Measurements from ENCODE around the gene RAB6B. TPM values are rescaled to one million over a fixed set of nuclear protein-coding genes. Genes with fewer than 3 reads are reported as not detected.

RAB6B gene
- total and polyA plus RNA-seq, 2 experiments from 2014 or later = 2.6 to 9.1 TPM

DNA sequence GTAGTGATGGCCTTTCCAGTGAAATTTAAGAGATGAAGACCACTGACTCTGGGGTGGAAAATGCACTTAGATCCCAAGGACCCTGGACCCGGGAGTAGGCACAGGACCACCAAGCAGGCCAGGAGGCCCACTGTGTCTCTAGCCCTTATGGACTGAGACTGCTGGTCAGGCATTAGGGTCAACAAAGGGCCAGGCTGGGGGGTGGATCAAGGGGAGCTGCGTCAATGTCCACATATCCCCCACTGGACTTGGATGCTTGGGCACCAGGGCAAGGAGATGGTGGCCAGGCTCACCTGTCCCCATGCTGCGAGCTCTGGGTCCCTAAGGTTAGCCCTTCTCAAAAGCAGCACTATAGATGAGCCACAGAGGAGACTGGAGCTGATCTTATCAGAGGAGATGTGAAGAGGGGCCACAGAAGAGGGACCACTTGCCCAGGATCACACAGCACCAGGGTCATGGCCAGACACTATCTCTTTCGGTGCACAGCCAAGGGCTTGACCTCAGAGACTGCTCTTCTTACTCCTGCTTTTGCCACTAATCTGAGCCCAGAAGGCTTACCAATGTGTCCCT lies 14.7 kb downstream of the RAB6B start:
- Histone ChIP-seq H3K79me2 (no peaks in the 10 kb centered on the region), H3K27ac (no peak overlapping the region), H2AFZ (no peak overlapping the region), H3K4me2 (no peak overlapping the region), H3K36me3 (replicated peaks; ENCODE audit: insufficient read depth, low read depth) (no peaks in the 10 kb centered on the region), H3K4me1 (ENCODE audit: insufficient read depth) (no peaks in the 10 kb centered on the region), H3K27me3 (no peaks in the 10 kb centered on the region), H3K4me3 (no peak overlapping the region), H3K9me3 (ENCODE audit: low read depth) (no peaks in the 10 kb centered on the region), H4K20me1 (ENCODE audit: insufficient read depth, poor library complexity, severe bottlenecking) (no peaks in the 10 kb centered on the region), H3K9me2 (replicated peaks; ENCODE audit: insufficient read depth) (no peaks in the 10 kb centered on the region)
- WGBS (ENCODE audit: low lambda C conversion rate, missing lambda C conversion rate) = 94% methylated on average over 4 of the region's 4 CpGs
- DNase-seq (ENCODE audit: low spot score) = no peak
- TF ChIP-seq EZH2phosphoT487 (IDR thresholded peaks at IDR 0.05; ENCODE audit: low read depth, severe bottlenecking, unreplicated experiment) = no peak
- TF ChIP-seq CTCF (IDR thresholded peaks at IDR 0.05; ENCODE audit: poor library complexity) = no peak
- no peak for TF ChIP-seq EZH2 (IDR thresholded peaks at IDR 0.05; ENCODE audit: borderline replicate concordance)

GRCh38 chr3:133880287-133880686 lies 15.4 kb downstream of the RAB6B start:
- H3K36me3 ChIP-seq (replicated peaks; ENCODE audit: insufficient read depth, low read depth) = no peaks in the 10 kb centered on the region
- no peak for DNase-seq (ENCODE audit: low spot score)
- no peak overlapping the region for H2AFZ ChIP-seq
- no peaks in the 10 kb centered on the region for H3K9me3 ChIP-seq (ENCODE audit: low read depth)
- H3K27ac ChIP-seq = no peak overlapping the region
- no peaks in the 10 kb centered on the region for H4K20me1 ChIP-seq (ENCODE audit: insufficient read depth, poor library complexity, severe bottlenecking)
- 89% methylated on average over 5 of the region's 5 CpGs for WGBS (ENCODE audit: low lambda C conversion rate, missing lambda C conversion rate)
- H3K27me3 ChIP-seq = no peaks in the 10 kb centered on the region
- H3K9me2 ChIP-seq (replicated peaks; ENCODE audit: insufficient read depth) = no peaks in the 10 kb centered on the region
- H3K4me1 ChIP-seq (ENCODE audit: insufficient read depth) = no peaks in the 10 kb centered on the region
- H3K4me2 ChIP-seq = no peak overlapping the region
- H3K79me2 ChIP-seq = no peaks in the 10 kb centered on the region
- TF ChIP-seq CTCF (IDR thresholded peaks at IDR 0.05; ENCODE audit: poor library complexity) (no peak), EZH2phosphoT487 (IDR thresholded peaks at IDR 0.05; ENCODE audit: low read depth, severe bottlenecking, unreplicated experiment) (no peak), EZH2 (IDR thresholded peaks at IDR 0.05; ENCODE audit: borderline replicate concordance) (no peak)
- no peak overlapping the region for H3K4me3 ChIP-seq

GRCh38 chr3:133878518-133878917 lies 17.2 kb downstream of the RAB6B start:
- Histone ChIP-seq H3K4me2 (no peak overlapping the region), H3K79me2 (no peaks in the 10 kb centered on the region), H2AFZ (no peak overlapping the region), H3K27me3 (no peaks in the 10 kb centered on the region), H3K4me3 (no peak overlapping the region), H3K9me3 (ENCODE audit: low read depth) (no peaks in the 10 kb centered on the region), H3K27ac (no peak overlapping the region), H3K4me1 (ENCODE audit: insufficient read depth) (no peaks in the 10 kb centered on the region), H4K20me1 (ENCODE audit: insufficient read depth, poor library complexity, severe bottlenecking) (no peaks in the 10 kb centered on the region), H3K9me2 (replicated peaks; ENCODE audit: insufficient read depth) (no peaks in the 10 kb centered on the region), H3K36me3 (replicated peaks; ENCODE audit: insufficient read depth, low read depth) (no peaks in the 10 kb centered on the region)
- no peak for DNase-seq (ENCODE audit: low spot score)
- 95% methylated on average over 3 of the region's 3 CpGs for WGBS (ENCODE audit: low lambda C conversion rate, missing lambda C conversion rate)
- TF ChIP-seq CTCF (IDR thresholded peaks at IDR 0.05; ENCODE audit: poor library complexity) (no peak), EZH2 (IDR thresholded peaks at IDR 0.05; ENCODE audit: borderline replicate concordance) (no peak), EZH2phosphoT487 (IDR thresholded peaks at IDR 0.05; ENCODE audit: low read depth, severe bottlenecking, unreplicated experiment) (no peak)
